Lower leg skin (tissue), 4 donors: ENCODE data around the gene TTI1. TPM values are rescaled to one million over a fixed set of nuclear protein-coding genes. Genes with fewer than 3 reads are reported as not detected.

Experiments
- DNase-seq, 2 donors: peaks; one replicate each; pipeline ENCODE4 v3.0.0-alpha.2; 2019; ENCODE audit warnings: low spot score in 2 of 2
- H3K4me3 ChIP-seq: fragments of 200-600 bp; sonication (generic); 2 replicates; pipeline ENCODE4 v1.5.1; 2017; ENCODE audit warnings: mild to moderate bottlenecking, low read depth; ENCODE audit not compliant: poor library complexity, severe bottlenecking
- CTCF ChIP-seq, 3 donors: fragments of 450-650 bp; IDR thresholded peaks; one replicate each; pipeline ENCODE4 v1.5.1; 2016; ENCODE audit warnings: antibody characterized with exemption in 3 of 3, mild to moderate bottlenecking in 3 of 3, moderate library complexity in 2 of 3
- POLR2A ChIP-seq, 2 donors: fragments of 450-650 bp; IDR thresholded peaks; one replicate each; pipeline ENCODE4 v1.6.1; 2016 to 2017; ENCODE audit warnings: antibody characterized with exemption in 2 of 2, mild to moderate bottlenecking in 1 of 2, moderate library complexity in 1 of 2
- WGBS, 2 donors: methylation state at CpG; one replicate each; pipeline ENCODE4 v1.1.5; 2018; 5-methylcytosine and 5-hydroxymethylcytosine counted together
- intact Hi-C: fragments of 100-400 bp; cut with DNase I; formaldehyde crosslinking; loops from one replicate; pipeline ENCODE4 v1.15.0; 2023; ENCODE audit warnings: low total_unique reads
- total RNA-seq, 4 donors: library from RNA; depleted of rRNA; stranded (reverse); fragments of >200 nt; gene quantifications; one replicate each; pipeline ENCODE4 v1.1.0, GENCODE V29; 2016

TTI1 gene
- total RNA-seq, 4 donors from 2014 or later = 11.3 to 15.1 (median 13.4) TPM

GRCh38 chr20:38001173-38001875 is 31.9 kb downstream of the TTI1 start:
- no peak overlapping the region for H3K4me3 ChIP-seq
- intact Hi-C loops = no loop called here
- DNase-seq = no peak
- TF ChIP-seq CTCF (IDR thresholded peaks at IDR 0.05) (no peak), POLR2A (IDR thresholded peaks at IDR 0.05) (no peak)
- WGBS, 2 donors = 90 to 94% methylated on average over 6 of the region's 6 CpGs

- intact Hi-C loops = no loop called here
- H3K4me3 ChIP-seq = no peak overlapping the region
- no peak for DNase-seq
- TF ChIP-seq CTCF (IDR thresholded peaks at IDR 0.05) (no peak), POLR2A (IDR thresholded peaks at IDR 0.05) (no peak)
- 92% methylated on average over 13 of the region's 13 CpGs for WGBS, 2 donors
These were observed 33.0 kb downstream of the TTI1 start for GRCh38 chr20:38000293-38000692.

- WGBS, 2 donors = 81 to 89% methylated on average over 15 of the region's 15 CpGs
- no peak for DNase-seq
- no peak overlapping the region for H3K4me3 ChIP-seq
- intact Hi-C loops = no loop called here
- TF ChIP-seq POLR2A (IDR thresholded peaks at IDR 0.05) (no peak), CTCF (IDR thresholded peaks at IDR 0.05) (no peak)
These were observed 33.6 kb downstream of the TTI1 start for GRCh38 chr20:37999526-38000263.

DNA sequence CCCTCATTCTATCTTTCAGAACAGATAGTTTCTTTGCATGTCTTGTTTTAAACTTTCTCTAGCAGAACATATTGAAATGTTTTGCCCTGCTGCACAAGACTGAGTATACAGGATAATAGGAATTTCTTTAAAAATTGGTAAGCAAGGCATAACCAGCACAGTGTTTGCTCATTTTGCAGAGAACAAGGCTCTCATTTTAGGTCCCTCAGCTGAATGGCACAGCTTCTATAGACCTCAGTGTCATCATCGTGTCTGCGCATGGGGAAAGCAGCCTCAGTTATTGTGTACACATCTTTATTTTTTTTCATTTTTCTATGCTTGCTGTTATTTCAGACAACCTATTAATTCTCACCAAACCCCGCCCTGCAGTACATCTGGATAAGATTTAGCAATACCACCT is 35.7 kb downstream of the TTI1 start:
- intact Hi-C loops = no loop called here
- TF ChIP-seq POLR2A (IDR thresholded peaks at IDR 0.05) (no peak), CTCF (IDR thresholded peaks at IDR 0.05) (no peak)
- DNase-seq = no peak
- 90 to 92% methylated on average over 3 of the region's 3 CpGs for WGBS, 2 donors
- no peak overlapping the region for H3K4me3 ChIP-seq

- intact Hi-C loops = no loop called here
- 88% methylated on average over 9 of the region's 9 CpGs for WGBS, 2 donors
- H3K4me3 ChIP-seq = no peak overlapping the region
- DNase-seq = no peak
- TF ChIP-seq CTCF (IDR thresholded peaks at IDR 0.05) (no peak), POLR2A (IDR thresholded peaks at IDR 0.05) (no peak)
These were observed 37.2 kb downstream of the TTI1 start for GRCh38 chr20:37995856-37996605.
